PFSK-1 (cell line): ENCODE results near the gene FARS2.

Experiments used
- FOXP2 ChIP-seq: optimal IDR thresholded peaks from 2 replicates; pipeline ENCODE3; 2011; ENCODE audit warnings: borderline replicate concordance, control low read depth, inconsistent platforms; ENCODE audit not compliant: insufficient read depth; ENCODE audit errors: extremely low read length, extremely low read depth
- POLR2AphosphoS5 ChIP-seq: IDR thresholded peaks from 2 replicates; pipeline ENCODE4 v1.6.1; 2012; ENCODE audit warnings: low read depth, mild to moderate bottlenecking, control low read depth, low read length, moderate library complexity
- REST ChIP-seq, 2 experiments: IDR thresholded peaks; 2 replicates each; pipeline versions ENCODE4 v1.6.1 to v1.8.0; 2011 to 2012; ENCODE audit warnings: low read depth in 2 of 2, low read length in 2 of 2, control low read depth in 1 of 2, inconsistent platforms in 1 of 2, mild to moderate bottlenecking in 1 of 2, moderate library complexity in 1 of 2; ENCODE audit not compliant: insufficient read depth in 1 of 2
- SIN3A ChIP-seq: IDR thresholded peaks from 2 replicates; pipeline ENCODE4 v1.6.1; 2012; ENCODE audit warnings: mild to moderate bottlenecking, low read length, moderate library complexity, borderline replicate concordance; ENCODE audit not compliant: insufficient read depth
- TAF1 ChIP-seq: IDR thresholded peaks from 2 replicates; pipeline ENCODE4 v1.6.1; 2012; ENCODE audit warnings: low read length, control low read depth, borderline replicate concordance; ENCODE audit not compliant: insufficient read depth

The FARS2 gene

GRCh38 chr6:5753209-5753608, 491.9 kb downstream of the FARS2 start:
- TF ChIP-seq SIN3A, result no peak
- TF ChIP-seq TAF1, result no peak
- no peak for TF ChIP-seq FOXP2
- TF ChIP-seq POLR2AphosphoS5, result no peak
- no peak for TF ChIP-seq REST (IDR thresholded peaks at IDR 0.05; ENCODE audit: insufficient read depth in 1 of 2, low read depth in 2 of 2, low read length in 2 of 2)

GRCh38 chr6:5754904-5755303, 493.6 kb downstream of the FARS2 start:
- TF ChIP-seq REST (IDR thresholded peaks at IDR 0.05; ENCODE audit: insufficient read depth in 1 of 2, low read depth in 2 of 2, low read length in 2 of 2) (no peak), SIN3A (no peak), FOXP2 (no peak), POLR2AphosphoS5 (no peak), TAF1 (no peak)

GRCh38 chr6:5759571-5759970, 498.3 kb downstream of the FARS2 start:
- no peak for TF ChIP-seq FOXP2
- TF ChIP-seq POLR2AphosphoS5, result no peak
- no peak for TF ChIP-seq SIN3A
- no peak for TF ChIP-seq REST (IDR thresholded peaks at IDR 0.05; ENCODE audit: insufficient read depth in 1 of 2, low read depth in 2 of 2, low read length in 2 of 2)
- TF ChIP-seq TAF1, result no peak

- TF ChIP-seq SIN3A, result no peak
- no peak for TF ChIP-seq REST (IDR thresholded peaks at IDR 0.05; ENCODE audit: insufficient read depth in 1 of 2, low read depth in 2 of 2, low read length in 2 of 2)
- TF ChIP-seq TAF1, result no peak
- no peak for TF ChIP-seq POLR2AphosphoS5
- no peak for TF ChIP-seq FOXP2
These were observed 500.1 kb downstream of the FARS2 start for GRCh38 chr6:5761370-5761769.

- TF ChIP-seq TAF1, result no peak
- no peak for TF ChIP-seq REST (IDR thresholded peaks at IDR 0.05; ENCODE audit: insufficient read depth in 1 of 2, low read depth in 2 of 2, low read length in 2 of 2)
- no peak for TF ChIP-seq POLR2AphosphoS5
- no peak for TF ChIP-seq FOXP2
- no peak for TF ChIP-seq SIN3A
These were observed 501.3 kb downstream of the FARS2 start for GRCh38 chr6:5762561-5762968.
